ENCODE data around the gene CAPN5.

Gene CAPN5

DNA sequence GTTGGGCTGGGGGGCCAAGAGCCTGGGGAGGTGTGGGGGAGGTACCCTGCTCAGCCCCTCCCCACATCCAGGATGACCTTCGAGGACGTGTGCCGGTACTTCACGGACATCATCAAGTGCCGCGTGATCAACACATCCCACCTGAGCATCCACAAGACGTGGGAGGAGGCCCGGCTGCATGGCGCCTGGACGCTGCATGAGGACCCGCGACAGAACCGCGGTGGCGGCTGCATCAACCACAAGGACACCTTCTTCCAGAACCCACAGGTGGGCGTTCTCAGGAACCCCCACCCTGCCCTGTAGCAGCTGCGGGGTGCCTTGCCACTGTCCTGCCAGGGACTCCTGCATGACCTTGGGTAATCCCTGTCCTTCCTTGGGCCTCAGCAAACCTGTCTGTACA is 51.3 kb downstream of the CAPN5 start:
- DNase-seq: no peak

DNA sequence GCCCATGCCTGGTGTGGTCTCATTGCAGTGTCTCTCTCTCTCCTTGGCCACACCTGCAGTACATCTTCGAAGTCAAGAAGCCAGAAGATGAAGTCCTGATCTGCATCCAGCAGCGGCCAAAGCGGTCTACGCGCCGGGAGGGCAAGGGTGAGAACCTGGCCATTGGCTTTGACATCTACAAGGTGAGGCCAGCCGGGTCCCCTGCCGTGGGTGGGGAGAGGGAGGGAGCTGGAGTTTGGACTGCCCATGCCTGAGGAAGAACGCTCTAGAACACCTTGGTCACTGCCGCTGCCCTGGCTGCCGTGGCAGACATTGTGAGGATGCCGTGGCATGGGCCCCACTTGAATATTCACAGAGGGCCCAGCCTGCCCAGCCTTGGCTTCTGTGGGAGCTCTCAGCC is 52.2 kb downstream of the CAPN5 start:
- DNase-seq: no peak

DNA sequence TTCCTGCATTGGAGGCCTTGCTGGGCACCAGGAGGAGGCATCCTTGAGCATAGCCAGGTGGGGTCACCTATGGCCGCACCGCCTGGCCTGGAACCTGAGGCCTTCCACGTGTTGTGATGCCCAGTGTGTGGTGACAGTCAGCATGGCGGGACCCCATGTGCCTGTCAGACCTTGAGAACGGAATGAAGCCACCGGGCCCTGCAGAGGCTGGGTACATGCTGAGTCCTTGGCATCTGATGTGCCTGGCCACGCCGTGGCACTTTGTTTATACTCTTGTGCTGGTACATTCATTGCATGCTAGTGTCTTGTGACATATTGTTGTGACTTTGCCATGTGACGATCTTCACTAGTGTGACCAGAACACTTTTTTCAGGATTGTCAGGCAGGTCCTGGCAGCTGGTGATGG is 52.8 kb downstream of the CAPN5 start:
- DNase-seq: no peak

DNA sequence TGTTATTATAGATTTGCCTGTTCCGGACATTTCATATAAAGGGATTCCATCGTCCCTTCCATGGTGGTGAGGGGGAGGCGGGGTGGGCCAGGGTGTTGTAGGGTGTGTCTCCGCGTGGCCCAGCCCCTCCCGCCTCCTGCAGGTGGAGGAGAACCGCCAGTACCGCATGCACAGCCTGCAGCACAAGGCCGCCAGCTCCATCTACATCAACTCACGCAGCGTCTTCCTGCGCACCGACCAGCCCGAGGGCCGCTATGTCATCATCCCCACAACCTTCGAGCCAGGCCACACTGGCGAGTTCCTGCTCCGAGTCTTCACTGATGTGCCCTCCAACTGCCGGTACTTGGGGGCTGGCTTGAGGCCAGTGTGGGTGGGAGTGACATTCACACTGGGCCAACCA is 53.8 kb downstream of the CAPN5 start:
- no peak for DNase-seq

DNA sequence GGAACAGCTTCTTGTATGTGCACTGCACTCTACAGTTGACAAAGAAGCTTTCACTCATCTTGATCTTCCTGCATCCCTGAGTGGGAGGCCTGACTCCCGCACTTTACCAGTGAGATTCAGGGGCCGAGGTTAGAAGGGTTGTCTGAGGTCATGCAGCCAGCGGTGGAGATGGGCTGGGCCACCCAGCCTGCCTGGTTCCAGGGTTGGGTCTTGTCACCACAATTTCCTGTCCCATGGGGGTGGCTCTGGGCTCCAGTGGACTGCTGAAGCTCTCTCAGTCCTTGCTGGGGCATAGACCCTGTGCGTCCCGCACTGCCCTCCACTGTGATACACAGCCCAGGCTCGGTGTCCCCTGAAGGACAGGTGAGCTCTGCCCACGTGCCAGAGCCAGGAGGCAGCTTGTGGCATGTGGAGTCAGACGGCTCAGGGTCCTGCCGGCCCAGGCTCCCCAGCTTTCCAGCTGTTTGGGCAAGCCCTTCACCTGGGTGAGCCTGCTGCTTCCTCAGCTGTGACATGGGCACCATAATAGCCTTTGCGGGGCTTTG is 54.4 kb downstream of the CAPN5 start:
- no peak for DNase-seq

DNA sequence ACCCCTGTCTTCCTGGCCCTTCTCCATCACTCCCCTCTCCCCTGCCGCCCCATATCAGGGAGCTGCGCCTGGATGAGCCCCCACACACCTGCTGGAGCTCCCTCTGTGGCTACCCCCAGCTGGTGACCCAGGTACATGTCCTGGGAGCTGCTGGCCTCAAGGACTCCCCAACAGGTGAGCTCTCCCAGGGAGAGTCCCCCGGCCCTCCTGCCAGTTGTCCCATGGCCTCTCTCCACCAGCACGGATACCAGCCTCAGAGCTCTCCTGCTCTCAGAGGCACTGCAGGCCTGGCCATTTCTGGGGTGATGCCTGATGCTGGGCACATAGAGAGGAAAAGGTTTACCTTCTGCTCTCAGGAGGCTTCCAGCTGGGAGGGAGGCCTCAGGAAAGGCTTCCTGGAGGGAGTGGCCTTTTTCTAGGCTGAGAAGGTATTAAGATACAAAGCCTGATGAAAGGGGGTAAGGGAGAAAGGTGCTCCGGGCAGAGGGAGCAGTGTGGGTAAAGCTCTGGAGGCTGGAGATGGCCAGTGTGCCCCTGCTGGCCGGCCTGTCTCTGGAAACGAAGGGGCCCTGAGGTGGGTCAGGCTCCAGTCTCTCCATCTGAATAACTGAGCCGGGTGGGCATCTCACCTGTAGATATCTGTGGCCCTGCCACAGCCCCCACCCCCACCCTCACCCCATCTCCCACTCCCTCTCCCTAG is 55.3 kb downstream of the CAPN5 start:
- no peak for DNase-seq

DNA sequence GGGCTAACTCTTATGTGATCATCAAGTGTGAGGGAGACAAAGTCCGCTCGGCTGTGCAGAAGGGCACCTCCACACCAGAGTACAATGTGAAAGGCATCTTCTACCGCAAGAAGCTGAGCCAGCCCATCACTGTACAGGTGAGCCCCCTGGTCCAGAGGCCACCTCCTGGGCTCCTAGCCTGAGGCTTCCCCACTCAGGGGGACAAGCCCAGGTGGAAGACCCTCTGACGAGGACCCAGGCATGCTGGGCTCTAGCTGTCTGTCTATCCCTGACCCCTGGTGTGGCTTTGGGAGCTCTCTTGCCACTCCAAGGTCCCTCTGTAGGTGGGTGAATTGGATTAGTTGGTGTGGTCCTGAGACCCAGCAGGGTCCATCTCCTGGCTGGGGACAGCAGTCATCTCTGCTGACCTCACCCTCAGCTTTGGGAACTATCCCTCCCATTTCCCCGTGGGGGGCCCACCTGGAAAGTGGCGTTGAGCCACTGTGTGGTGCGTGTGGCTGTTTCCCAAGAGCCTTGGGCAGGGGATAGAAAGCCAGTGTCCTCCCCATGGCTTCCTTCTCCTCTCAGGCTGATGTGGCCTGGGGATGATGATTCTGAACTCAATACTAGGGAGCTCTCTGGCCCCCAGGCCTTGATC is 55.9 kb downstream of the CAPN5 start:
- DNase-seq: no peak

DNA sequence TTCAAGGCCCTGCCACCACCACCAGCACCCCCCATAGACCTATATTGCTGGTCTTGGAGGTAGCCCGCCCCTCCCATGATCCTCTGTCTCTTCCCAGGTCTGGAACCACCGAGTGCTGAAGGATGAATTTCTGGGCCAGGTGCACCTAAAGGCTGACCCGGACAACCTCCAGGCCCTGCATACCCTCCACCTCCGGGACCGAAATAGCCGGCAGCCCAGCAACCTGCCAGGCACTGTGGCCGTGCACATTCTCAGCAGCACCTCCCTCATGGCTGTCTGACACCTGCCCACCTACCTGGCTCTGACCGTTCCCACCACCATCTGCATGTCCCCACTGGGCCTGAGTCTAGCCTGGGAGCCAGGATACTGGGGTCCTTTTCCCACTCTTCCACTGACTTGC is 56.8 kb downstream of the CAPN5 start:
- no peak for DNase-seq

DNA sequence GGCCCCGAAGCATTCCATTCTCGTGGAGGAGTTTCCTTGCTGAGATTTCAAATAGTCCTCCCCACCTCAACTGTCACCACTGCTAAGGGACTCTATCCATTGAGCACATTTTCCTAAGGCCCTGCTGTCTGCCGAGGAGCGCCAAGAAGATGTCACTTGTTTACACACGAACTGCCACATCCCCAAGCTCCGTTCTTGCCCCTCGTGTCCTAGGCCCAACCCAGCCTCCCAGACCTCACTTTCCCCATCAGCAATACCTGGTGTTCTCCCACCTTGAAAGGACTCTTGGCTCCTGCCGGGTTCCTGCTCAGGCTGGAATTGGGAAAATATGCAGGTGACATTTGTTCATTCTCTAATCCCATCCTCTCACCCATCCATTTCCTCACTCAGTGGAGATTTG is 57.3 kb downstream of the CAPN5 start:
- no peak for DNase-seq

DNA sequence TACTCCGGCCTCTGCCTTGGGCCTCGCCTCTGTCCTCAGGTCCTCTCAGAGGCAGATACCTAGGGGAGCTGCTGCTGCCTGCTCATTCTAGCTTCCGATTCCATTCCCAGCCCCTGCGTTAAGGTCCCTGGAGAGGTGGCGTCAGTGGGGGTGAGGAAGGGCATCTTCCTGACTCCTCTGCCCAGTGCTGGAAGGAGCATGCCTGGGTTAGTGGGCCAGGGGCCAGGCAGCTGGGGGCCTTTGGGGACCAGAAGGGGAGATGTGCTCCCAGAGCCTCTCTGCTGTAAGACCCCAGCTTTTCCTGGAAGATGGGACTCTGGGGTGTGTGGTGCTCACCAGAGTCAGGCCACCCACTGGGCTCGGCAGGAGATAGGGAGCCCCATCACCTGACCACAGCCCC is 57.7 kb downstream of the CAPN5 start:
- no peak for DNase-seq

DNA sequence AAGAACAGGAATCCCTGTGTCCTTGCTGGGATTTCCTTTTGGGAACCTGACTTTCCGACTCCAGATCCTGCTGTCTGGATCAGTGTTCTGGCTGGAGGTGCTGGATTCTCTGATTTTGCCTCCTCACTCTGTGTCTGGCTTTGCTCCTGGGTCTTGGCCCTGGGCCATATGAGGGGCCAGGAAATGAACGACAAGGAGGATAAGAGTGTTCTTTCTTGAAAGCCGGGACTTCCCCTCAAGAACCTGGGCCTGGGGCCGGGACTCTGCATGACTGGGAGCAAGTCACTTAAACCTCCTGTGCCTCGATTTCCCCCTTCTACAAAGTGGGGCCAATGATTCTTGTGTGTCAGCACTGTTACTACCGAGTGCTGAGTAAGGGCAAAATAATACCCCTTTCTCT is 58.4 kb downstream of the CAPN5 start:
- no peak for DNase-seq

DNA sequence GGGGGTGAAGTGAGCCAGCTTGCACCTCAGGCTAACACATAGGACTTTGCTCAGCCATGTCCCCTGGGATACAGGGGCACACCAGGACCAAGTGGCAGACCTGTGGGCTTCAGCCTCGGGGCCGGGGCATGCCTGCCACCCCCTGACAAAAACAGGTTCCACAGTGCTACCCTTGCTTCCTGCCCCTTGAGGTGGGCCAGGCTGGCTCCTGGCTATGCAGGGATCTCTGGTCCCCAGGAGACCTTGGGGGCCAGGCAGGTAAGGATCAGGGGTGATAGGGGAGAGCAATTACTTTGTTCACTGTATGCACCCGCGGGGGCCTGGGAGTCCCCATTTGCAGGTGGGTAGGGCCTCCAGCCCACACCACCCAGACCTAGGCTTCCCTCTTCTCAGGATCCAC is 58.9 kb downstream of the CAPN5 start:
- no peak for DNase-seq

DNA sequence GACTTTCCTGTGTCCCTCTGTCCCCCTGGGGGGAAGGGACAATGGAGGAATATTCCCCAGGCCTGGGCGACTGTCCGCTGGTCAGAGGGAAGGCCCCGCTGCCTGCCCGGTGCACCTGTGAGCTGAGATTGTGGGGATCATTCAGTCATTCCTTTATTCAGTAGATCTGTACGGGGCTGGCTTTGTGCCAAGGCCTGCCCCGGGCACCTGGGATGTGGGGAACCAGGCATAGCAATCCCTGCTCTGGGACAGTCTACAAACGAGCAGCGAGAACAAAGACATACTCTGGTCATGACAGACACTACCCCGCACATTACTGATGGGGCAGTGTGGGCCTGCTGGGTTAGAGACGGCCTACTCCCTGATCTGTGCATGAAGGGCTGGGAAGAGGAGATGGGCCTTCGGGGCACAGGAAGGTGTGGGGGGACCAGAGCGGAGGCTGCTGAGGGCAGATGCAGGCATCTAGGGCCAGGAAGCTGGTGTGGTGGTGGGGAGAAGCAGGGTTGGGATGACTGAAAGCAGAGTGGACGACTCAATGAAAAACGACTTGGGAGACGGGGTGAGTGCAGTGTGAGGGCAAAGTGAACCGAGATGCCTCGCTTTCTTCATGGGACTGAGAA is 59.5 kb downstream of the CAPN5 start:
- no peak for DNase-seq

DNA sequence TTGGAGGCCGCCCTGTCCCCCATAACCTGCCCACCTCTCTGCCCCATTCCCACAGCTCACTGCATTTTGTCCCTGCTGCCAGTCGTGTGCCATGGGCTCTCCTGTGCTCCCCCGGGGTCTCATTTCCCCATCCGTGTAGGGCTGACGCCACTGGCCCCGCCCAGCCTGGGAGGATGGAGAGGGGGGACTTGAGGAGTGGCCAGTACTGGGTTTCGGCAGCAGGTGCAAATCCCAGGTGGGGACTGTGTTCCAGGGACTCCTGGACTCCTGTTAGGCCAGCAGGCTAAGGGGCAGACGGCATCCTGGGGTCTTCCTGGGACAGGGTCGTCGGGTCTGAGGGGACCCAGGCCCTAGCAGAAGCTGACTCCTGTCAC is 60.1 kb downstream of the CAPN5 start:
- no peak for DNase-seq

DNA sequence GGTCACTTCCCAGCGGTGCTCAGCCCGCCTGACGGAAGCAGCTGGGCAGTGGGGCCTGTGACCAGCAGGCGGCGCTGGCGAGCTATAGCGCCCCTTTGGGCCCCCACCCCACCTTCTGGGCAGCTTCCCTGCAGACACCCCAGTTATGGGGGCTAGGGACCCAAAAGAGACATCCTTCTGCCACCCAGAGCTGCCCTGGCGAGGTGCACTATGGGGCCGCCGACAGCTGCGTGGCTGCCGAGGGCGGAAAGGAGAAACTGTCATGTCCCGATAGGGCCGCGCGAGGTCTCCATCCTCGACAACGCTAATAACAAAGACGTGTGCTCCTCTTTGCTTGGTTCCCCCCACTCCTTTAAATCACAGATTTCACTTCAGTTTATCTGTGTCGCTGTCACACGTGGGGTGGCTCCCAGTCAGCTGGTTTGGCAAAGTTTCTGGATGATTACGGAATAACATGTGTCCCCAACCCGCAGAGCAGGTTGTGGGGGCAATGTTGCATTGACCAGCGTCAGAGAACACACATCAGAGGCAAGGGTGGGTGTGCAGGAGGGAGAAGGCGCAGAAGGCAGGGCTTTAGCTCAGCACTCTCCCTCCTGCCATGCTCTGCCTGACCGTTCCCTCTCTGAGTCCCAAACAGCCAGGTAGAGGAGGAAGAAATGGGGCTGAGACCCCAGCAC is 60.6 kb downstream of the CAPN5 start:
- DNase-seq: peak; percentile 89

DNA sequence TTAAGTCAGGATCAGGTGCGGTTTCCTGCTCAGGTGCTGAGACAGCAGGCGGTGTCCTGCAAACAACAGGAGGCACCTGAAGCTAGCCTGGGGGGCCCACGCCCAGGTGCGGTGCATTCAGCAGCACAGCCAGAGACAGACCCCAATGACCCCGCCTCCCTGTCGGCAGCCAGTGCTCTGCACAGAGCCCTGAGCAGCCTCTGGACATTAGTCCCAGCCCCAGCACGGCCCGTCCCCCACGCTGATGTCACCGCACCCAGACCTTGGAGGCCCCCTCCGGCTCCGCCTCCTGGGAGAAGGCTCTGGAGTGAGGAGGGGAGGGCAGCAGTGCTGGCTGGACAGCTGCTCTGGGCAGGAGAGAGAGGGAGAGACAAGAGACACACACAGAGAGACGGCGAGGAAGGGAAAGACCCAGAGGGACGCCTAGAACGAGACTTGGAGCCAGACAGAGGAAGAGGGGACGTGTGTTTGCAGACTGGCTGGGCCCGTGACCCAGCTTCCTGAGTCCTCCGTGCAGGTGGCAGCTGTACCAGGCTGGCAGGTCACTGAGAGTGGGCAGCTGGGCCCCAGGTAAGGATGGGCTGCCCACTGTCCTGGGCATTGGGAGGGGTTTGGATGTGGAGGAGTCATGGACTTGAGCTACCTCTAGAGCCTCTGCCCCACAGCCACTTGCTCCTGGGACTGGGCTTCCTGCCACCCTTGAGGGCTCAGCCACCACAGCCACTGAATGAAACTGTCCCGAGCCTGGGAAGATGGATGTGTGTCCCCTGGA is 61.3 kb downstream of the CAPN5 start, which contains the start of gene MYO7A:
TSS of gene MYO7A (plus strand) at position 327 of the 772 bp plus-strand sequence. CDS start 2,389 bp downstream, outside the sequence.
- DNase-seq: peak; percentile 75

DNA sequence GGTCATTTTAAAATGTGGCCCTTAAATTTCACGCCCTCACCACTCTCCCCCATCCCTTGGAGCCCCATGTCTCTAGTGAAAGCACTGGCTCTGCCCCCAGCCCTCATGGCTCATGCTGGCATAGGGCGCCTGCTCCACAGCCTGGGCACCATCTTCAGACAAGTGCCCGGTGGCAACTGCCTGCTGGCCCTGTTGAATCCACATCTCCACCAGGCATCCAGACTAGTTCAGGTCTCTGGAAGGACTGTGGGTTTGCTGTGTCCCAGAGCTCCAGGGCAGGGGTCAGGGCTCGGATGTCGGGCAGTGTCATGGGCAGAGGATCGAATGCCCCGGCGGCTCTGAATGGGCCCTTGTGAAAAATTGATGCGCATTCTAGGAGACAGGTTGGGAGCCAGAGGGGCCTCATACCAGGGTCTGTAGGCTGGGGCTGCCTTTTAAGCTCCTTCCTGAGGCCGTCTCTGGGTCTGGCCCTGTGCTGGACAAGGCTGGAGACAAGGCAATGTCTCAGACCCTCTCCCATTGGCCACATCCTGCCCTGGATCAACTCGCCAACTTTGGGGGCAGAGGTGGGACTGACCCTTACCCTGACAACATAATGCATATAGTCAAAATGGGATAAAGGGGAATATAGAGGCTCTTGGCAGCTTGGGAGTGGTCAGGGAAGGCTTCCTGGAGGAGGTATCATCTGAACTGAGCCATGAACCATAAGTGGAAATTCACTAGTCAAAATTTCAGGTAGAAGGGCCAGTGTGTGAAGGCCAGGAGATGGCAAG is 62.5 kb downstream of the CAPN5 start:
- no peak for DNase-seq

DNA sequence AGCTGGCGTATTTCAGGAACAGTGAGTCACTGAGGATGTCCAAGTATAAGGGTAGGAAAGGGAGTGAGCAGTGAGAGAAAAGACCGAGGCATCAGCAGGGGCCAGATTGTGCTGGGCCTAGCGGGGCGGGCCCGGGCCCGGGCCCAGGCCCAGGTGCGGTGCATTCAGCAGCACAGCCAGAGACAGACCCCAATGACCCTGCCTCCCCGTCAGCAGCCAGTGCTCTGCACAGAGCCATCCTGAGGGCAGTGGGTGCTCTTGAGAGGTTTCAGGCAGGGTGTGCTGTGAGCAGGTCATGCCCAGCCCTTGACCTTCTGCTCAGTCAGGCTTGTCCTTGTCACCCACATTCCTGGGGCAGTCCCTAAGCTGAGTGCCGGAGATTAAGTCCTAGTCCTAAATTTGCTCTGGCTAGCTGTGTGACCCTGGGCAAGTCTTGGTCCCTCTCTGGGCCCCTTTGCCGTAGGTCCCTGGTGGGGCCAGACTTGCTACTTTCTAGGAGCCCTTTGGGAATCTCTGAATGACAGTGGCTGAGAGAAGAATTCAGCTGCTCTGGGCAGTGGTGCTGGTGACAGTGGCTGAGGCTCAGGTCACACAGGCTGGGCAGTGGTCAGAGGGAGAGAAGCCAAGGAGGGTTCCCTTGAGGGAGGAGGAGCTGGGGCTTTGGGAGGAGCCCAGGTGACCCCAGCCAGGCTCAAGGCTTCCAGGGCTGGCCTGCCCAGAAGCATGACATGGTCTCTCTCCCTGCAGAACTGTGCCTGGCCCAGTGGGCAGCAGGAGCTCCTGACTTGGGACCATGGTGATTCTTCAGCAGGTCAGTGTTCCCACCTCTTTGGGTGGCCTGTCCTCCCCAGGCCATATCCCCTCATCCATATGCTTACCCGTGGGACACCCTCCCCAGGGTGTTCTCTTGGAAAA is 63.3 kb downstream of the CAPN5 start:
- no peak for DNase-seq

DNA sequence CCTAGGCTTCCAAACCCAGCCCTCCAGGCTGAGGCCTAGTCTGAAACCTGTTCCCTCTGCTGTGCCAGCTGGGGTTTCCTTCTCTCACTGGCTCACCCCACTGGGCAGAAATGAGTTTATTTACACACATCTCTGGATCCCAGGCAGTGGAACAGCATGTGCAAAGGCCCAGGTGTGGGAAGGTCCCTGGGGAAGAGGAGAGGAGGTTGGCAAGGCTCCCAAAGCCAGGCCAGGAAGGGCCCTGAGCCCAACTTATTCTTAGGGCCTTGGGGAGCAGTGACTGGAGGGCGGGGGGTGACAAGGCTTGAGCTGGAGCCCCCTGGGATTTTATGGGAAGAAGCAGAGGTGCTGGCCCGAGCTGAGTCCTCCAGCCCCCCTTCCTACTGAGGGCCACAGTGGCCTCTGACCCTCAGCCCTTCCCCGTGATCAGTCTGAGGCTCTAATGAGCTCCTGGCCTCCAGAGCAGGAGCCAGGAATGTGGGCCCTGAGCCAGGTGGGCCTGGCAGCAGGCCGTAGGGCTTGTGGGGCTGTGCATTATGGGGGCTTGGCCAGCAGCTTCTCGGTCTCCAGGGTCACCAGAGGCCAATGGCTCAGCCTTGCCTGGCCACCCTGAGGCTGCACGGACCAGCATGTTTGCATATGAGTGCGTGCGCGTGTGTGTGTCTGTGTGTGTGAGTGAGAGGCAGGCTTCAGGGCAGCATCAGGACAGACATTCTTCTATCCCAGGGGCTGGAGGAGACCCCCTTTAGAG is 64.2 kb downstream of the CAPN5 start:
- no peak for DNase-seq

DNA sequence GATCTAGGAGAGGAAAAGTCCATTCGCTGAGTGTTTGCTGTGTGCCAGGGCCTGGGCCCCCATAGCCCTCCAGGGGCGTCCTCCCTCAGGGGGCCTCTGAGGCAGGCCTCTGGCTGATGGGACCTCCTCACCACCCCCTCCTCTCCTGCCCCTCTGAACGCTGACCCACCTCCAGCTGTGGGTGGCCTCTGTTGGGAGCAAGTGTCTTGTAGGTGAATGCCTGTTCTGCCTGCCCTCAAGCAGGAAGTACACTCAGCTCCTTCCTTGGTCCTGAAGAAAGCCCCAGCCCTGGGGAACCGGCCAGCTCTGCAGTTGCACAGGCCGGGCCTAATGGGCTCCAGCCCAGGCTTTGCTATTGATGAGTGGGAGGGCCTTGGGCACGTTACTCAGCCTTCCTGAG is 64.8 kb downstream of the CAPN5 start:
- DNase-seq: no peak
